ENCODE data around the gene SETD2. TPM values are rescaled to one million over a fixed set of nuclear protein-coding genes. Genes with fewer than 3 reads are reported as not detected.
"Not testable (repeated sequence)": the region's sequence is repeated elsewhere in the genome, so short reads cannot be mapped to it uniquely, and the experiment has no call there.

SETD2 gene
- total and polyA plus RNA-seq, 9 of the 15 experiments (the other 6 are each of a cell fraction or from before 2014, with no cell fraction given), result 8.2 to 44.0 (median 33.6) TPM

DNA sequence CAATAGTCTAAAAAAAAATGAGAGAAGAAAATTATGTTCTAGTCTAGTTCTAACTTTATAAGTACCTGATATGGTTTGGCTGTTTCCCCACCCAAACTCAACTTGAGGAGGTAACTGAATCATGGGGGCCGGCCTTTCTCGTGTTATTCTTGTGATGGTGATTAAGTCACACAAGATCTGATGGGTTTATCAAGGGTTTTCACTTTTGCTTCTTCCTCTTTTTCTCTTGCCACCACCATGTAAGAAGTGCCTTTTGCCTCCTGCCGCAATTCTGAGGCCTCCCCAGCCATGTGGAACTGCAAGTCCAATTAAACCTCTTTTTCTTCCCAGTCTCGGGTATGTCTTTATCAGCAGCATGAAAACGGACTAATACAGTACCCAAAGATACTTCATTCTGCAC, 44.5 kb downstream of the SETD2 start:
- H2AFZ ChIP-seq (ENCODE audit: low read depth, low read length); in situ Hi-C loops (cut with MboI); POLR2A ChIA-PET; H3K4me1 ChIP-seq (replicated peaks in 1 of 2; ENCODE audit: control insufficient read depth in 2 of 2, insufficient read depth in 2 of 2, low read length in 2 of 2); H3K4me2 ChIP-seq (ENCODE audit: insufficient read depth, low read length); intact Hi-C loops (cut with micrococcal nuclease); ATAC-seq; H3K27me3 ChIP-seq (ENCODE audit: control insufficient read depth in 2 of 2, insufficient read depth in 2 of 2, low read length in 2 of 2); FAIRE-seq; BruUV-seq (replicated peaks); CTCF ChIA-PET (ENCODE audit: low intra/inter-chr PET ratio); H3K9ac ChIP-seq (ENCODE audit: insufficient read depth in 1 of 2, low read depth in 2 of 2, low read length in 2 of 2); H3K27ac ChIP-seq (ENCODE audit: extremely low read depth, low read depth, low read length); H4K20me1 ChIP-seq (replicated peaks; ENCODE audit: control insufficient read depth, insufficient read depth, low read length); H3K9me1 ChIP-seq (ENCODE audit: control insufficient read depth, insufficient read depth, low read length); H3K4me3 ChIP-seq; TF ChIP-seq FOXM1 (CRISPR knock-in tag; IDR thresholded peaks at IDR 0.05; ENCODE audit: low read depth): not testable (repeated sequence)
- Histone ChIP-seq H3K9me3 (replicated peaks; ENCODE audit: control insufficient read depth, insufficient read depth, low read depth, low read length) (peaks cover 26% of the 10 kb centered on the region), H3K36me3 (ENCODE audit: control insufficient read depth, insufficient read depth, low read length) (peaks cover 86% of the 10 kb centered on the region), H3K79me2 (ENCODE audit: control insufficient read depth, insufficient read depth, low read length) (peaks cover 21% of the 10 kb centered on the region)
- peak; percentile 79 to 90 for TF ChIP-seq TRIM24 (IDR thresholded peaks at IDR 0.05)
- 0 out of 2 replicates have a peak, but pooled peaks have one; percentile 25 for TF ChIP-seq L3MBTL2 (IDR thresholded peaks at IDR 0.05)
- peak; percentile 51 for TF ChIP-seq RBM22 (IDR thresholded peaks at IDR 0.05; ENCODE audit: low read depth, low read length, poor library complexity, severe bottlenecking)
- peak in 1 of 2 experiments; percentile 78; a peak in 2 of 3 replicates for TF ChIP-seq CBX3 (IDR thresholded peaks at IDR 0.05; ENCODE audit: borderline replicate concordance in 1 of 2, low read length in 2 of 2)
- TF ChIP-seq CC2D1A (IDR thresholded peaks at IDR 0.05), result peak; percentile 57; the same call in 1 of the 2 replicates
- TF ChIP-seq, protein P1, sequence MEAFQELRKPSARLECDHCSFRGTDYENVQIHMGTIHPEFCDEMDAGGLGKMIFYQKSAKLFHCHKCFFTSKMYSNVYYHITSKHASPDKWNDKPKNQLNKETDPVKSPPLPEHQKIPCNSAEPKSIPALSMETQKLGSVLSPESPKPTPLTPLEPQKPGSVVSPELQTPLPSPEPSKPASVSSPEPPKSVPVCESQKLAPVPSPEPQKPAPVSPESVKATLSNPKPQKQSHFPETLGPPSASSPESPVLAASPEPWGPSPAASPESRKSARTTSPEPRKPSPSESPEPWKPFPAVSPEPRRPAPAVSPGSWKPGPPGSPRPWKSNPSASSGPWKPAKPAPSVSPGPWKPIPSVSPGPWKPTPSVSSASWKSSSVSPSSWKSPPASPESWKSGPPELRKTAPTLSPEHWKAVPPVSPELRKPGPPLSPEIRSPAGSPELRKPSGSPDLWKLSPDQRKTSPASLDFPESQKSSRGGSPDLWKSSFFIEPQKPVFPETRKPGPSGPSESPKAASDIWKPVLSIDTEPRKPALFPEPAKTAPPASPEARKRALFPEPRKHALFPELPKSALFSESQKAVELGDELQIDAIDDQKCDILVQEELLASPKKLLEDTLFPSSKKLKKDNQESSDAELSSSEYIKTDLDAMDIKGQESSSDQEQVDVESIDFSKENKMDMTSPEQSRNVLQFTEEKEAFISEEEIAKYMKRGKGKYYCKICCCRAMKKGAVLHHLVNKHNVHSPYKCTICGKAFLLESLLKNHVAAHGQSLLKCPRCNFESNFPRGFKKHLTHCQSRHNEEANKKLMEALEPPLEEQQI (IDR thresholded peaks at IDR 0.05), result peak; percentile 74; the same call in 1 of the 2 replicates
- TF ChIP-seq CBX1 (IDR thresholded peaks at IDR 0.05; ENCODE audit: low read depth), result peak; percentile 68
- peak; percentile 48; the same call in 1 of the 2 replicates for TF ChIP-seq SPI1 (IDR thresholded peaks at IDR 0.05; ENCODE audit: borderline replicate concordance, low read depth, low read length)
- peak; percentile 96 for TF ChIP-seq ZFP36 (IDR thresholded peaks at IDR 0.05; ENCODE audit: low read depth, low read length, partially characterized antibody)
- TF ChIP-seq TRIM28 (IDR thresholded peaks at IDR 0.05), result peak; percentile 92
- peak; percentile 19; the same call in 1 of the 2 replicates for TF ChIP-seq FOXM1 (IDR thresholded peaks at IDR 0.05; ENCODE audit: low read depth)
- peak; percentile 85; the same call in 1 of the 2 replicates for TF ChIP-seq ZNF445 (CRISPR knock-in tag; IDR thresholded peaks at IDR 0.05; ENCODE audit: low read depth)
- TF ChIP-seq ZEB2 (IDR thresholded peaks at IDR 0.05), result peak; percentile 45; the same call in 1 of the 2 replicates
- TF ChIP-seq ZNF766 (CRISPR knock-in tag; conservative IDR thresholded peaks at IDR 0.05), result peak; percentile 100
- peak in 1 of 4 experiments; percentile 34 for DNase-seq (ENCODE audit: extremely low read depth in 1 of 4, low spot score in 3 of 4)
- WGBS (ENCODE audit: insufficient coverage, low coverage, missing lambda C conversion rate), result 71% methylated on average over 5 of the region's 5 CpGs
